ENCODE results near the gene ARL15.

ARL15 gene

GRCh38 chr5:54195701-54196100 lies 114.7 kb downstream of the ARL15 start:
- DNase-seq, result no peak

DNA sequence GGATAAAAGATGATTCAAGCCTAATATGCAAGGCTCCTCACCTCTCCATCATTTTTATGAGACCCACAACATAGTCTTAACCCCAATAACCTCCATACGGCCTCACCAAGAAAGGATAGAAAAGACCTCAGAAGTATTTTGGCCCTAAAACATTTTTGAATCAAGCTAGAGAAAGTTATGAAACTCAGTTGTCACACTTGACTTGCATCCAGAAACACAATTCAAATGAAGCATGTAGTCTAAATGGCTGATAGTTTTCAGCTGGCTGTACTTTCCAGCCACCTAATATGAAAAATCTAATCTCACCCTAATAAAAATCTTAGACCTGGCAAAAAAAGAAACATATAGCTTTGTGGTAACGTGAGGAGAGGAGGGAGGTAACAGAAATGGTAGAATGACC lies 116.1 kb downstream of the ARL15 start:
- no peak for DNase-seq

DNA sequence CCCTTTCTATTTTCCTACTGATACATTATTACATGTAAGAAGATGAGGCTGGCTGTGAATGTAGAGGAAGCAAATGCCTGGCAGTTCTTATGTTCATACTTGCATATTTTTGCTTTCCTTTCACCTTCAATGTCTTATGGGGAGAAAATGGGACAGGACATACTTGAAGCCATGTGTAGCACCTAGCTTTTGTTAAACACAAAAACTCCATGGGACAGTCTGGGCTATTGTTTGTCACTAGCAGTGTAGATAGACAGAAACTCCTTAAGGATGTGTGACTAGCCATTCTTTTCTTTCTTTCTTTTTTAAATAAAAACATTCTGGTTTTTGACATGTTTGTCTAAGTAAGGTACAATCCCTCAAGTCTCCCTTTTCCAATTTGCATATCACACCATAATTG lies 122.7 kb downstream of the ARL15 start:
- no peak for DNase-seq

- peak; percentile 18 for DNase-seq
These were observed 123.4 kb downstream of the ARL15 start for GRCh38 chr5:54186912-54187445.

DNA sequence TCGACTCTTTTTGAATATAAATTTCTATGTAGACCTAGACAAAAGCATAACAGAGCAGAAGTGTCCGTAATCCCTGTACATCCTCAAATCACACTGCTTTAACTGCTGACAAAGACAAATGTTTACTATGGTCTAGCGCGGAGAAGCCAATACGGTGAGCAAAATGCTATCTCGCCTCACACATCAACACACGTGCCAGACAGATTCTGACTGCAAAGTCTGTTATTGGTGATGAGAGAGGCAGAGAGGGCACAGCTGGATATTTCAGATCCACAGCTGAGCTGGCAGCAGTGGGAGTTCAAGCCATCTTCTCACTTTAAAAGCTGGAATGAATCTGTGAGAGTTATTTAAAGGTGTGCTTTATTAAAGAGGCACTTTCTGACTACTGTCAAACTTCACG lies 124.3 kb downstream of the ARL15 start:
- peak; percentile 5 for DNase-seq

DNA sequence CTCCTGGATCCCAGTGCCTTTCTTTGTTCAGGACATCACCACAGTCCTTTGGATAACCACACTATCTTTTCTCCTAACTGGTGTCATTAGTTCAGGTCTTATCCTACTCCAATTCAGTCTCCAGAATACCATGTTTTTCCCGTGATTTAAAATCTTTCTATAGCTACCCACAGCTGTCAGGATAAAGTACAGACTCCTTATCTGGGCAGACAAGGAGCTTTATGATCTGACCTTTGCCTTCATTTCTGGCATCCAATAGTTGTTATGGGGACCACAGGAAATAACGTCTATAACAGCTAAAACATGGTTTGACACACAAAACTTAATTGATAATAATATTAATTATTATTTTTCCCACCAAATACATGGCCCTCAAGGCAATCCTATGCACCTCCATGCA lies 125.6 kb downstream of the ARL15 start:
- DNase-seq, result no peak

GRCh38 chr5:54180630-54181031 lies 129.7 kb downstream of the ARL15 start:
- no peak for DNase-seq

GRCh38 chr5:54178991-54179390 lies 131.4 kb downstream of the ARL15 start:
- no peak for DNase-seq

GRCh38 chr5:54178207-54178606 lies 132.2 kb downstream of the ARL15 start:
- DNase-seq, result no peak

GRCh38 chr5:54177058-54177457 lies 133.3 kb downstream of the ARL15 start:
- DNase-seq, result no peak

GRCh38 chr5:54176066-54176830 lies 134.1 kb downstream of the ARL15 start:
- no peak for DNase-seq

- no peak for DNase-seq
These were observed 137.1 kb downstream of the ARL15 start for GRCh38 chr5:54173251-54173650.

GRCh38 chr5:54171645-54172384 lies 138.6 kb downstream of the ARL15 start:
- no peak for DNase-seq

GRCh38 chr5:54165687-54166086 lies 144.7 kb downstream of the ARL15 start:
- DNase-seq, result no peak

- DNase-seq, result no peak
These were observed 148.2 kb downstream of the ARL15 start for GRCh38 chr5:54162184-54162583.

DNA sequence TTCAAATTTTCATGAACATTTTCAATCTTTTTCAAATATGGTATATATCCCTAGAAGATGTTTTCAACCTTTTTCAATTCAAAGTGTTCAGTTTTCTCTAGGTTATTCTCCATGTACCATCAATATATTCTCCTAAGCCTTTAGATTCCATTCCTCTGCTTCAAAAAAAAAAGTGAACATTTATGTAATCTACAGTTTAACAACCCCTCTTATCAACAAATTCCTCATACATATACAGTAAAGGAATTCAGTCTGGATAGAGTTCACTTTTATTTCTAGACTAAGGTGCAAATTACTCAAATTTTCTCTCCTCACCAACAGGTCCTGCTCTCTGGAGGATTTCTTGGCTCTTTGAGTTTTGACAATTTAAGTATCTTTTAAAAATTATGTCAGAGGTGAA lies 150.0 kb downstream of the ARL15 start:
- no peak for DNase-seq

- no peak for DNase-seq
These were observed 150.5 kb downstream of the ARL15 start for GRCh38 chr5:54159893-54160195.

DNA sequence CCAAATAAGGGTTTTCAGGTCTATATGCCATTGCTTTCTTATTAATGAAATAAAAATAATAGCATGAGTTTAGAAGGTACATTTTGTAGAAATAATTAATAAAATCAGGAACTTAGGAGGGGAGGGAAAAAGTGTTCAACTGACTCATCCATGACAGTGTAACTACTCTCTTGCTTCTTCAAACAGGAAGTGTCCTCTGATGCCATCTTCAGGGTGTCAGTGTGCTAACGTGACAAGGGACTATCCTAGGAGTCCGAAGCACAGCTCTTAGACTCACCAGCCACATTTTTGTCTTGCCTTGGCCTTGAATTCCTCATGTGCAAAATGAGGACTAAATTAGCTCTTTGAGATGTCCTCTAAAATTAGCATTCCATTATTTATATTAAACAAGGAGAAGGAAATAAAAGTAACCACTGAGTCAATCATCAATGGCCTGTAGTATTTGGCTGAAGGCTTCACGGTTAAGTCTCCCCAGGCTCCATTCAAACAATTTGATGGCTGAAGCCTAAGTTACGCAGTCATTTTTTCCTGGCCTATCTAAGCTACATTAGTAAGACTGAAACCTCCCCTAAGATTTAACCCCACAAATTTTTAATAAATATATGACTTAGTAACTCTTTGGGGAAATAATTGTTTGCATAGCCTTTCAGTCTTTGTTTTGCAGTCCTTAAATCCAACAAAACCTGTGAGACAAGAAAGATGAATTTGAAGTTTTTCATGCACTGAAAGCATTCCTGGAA lies 151.1 kb downstream of the ARL15 start:
- DNase-seq, result no peak

- peak; percentile 30 for DNase-seq
These were observed 153.8 kb downstream of the ARL15 start for GRCh38 chr5:54156577-54156976.

- no peak for DNase-seq
These were observed 159.5 kb downstream of the ARL15 start for GRCh38 chr5:54150841-54151240.

DNA sequence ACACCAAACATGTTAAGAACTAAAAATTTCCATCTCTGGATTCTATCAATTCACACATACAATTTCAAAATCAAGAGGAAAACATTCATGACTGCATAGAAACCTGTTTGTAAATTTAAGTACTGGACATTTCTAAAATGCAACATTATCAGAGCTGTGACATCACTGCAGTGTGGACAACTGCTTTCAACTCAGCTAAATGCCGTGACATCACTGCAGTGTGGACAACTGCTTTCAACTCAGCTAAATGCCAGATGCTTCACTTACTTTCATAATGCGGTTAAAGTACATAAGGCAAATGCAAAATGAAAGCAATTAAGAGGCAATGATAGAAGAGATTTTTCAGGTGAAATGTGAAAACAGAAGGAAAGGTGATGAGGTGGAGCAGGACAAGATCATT lies 161.5 kb downstream of the ARL15 start:
- DNase-seq, result no peak

GRCh38 chr5:54148067-54148845 lies 162.1 kb downstream of the ARL15 start:
- peak; percentile 38 for DNase-seq

- no peak for DNase-seq
These were observed 163.5 kb downstream of the ARL15 start for GRCh38 chr5:54146916-54147315.
